ENCODE data around the gene ARL14.

- TF ChIP-seq MYC (IDR thresholded peaks at IDR 0.05; ENCODE audit: low read depth, low read length): no peak
- TF ChIP-seq CTCF (IDR thresholded peaks at IDR 0.05; ENCODE audit: extremely low read depth in 1 of 2, insufficient read depth in 1 of 2, low read depth in 1 of 2, low read length in 2 of 2): no peak
- no peak for TF ChIP-seq POLR2A (IDR thresholded peaks at IDR 0.05; ENCODE audit: low read depth, low read length)
- no peak for TF ChIP-seq EZH2 (IDR thresholded peaks at IDR 0.05; ENCODE audit: borderline replicate concordance, low read depth, low read length, severe bottlenecking)
These were observed 5.7 kb upstream of the ARL14 start for GRCh38 chr3:160671231-160671630.
